Measurements from ENCODE around the gene ZNF730. TPM values are rescaled to one million over a fixed set of nuclear protein-coding genes. Genes with fewer than 3 reads are reported as not detected.

The ZNF730 gene
- total RNA-seq, 2 experiments from 2014 or later = 27.9 to 36.2 TPM

DNA sequence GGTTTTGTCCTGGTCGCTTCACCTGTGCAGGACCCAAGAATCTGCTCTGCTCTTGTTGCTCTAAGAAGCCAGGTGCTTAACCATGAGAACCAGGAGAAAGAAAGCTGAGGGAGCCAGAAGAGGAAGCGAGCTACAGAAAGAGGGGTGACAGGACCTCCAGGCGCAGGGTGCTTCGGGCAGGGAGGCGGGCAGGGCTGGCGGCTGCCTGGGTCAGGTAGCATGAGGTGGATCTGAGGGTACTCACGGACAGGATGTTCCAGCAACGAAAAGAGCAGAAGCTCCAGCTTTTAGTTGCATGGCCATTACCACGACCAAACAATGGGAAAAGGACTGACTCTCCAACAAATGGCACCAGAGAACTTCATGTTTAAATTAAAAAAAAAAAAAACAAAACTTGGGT is 73.5 kb downstream of the ZNF730 start:
- no TSS peak for BruUV-seq (replicated peaks)
- Histone ChIP-seq H3K79me2 (ENCODE audit: insufficient read depth, low read depth, low read length) (no peaks in the 10 kb centered on the region), H4K20me1 (ENCODE audit: insufficient read depth, low read length) (no peaks in the 10 kb centered on the region), H3K9me2 (ENCODE audit: insufficient read depth, low read length) (no peaks in the 10 kb centered on the region), H3K4me1 (ENCODE audit: insufficient read depth, low read length, poor library complexity, severe bottlenecking) (no peaks in the 10 kb centered on the region), H3K36me3 (ENCODE audit: insufficient read depth, low read length) (no peaks in the 10 kb centered on the region), H3K4me3 (ENCODE audit: low read depth, low read length, poor library complexity, severe bottlenecking) (no peak overlapping the region), H3K9me3 (ENCODE audit: low read length) (no peaks in the 10 kb centered on the region), H3K27ac (ENCODE audit: low read depth, low read length, poor library complexity, severe bottlenecking) (no peak overlapping the region), H2AFZ (ENCODE audit: low read length) (no peak overlapping the region), H3K4me2 (ENCODE audit: low read length) (no peak overlapping the region)
- POLR2A ChIA-PET = no interaction called here
- intact Hi-C loops (cut with micrococcal nuclease; ENCODE audit: unreplicated experiment) = no loop called here
- TF ChIP-seq, protein P1, sequence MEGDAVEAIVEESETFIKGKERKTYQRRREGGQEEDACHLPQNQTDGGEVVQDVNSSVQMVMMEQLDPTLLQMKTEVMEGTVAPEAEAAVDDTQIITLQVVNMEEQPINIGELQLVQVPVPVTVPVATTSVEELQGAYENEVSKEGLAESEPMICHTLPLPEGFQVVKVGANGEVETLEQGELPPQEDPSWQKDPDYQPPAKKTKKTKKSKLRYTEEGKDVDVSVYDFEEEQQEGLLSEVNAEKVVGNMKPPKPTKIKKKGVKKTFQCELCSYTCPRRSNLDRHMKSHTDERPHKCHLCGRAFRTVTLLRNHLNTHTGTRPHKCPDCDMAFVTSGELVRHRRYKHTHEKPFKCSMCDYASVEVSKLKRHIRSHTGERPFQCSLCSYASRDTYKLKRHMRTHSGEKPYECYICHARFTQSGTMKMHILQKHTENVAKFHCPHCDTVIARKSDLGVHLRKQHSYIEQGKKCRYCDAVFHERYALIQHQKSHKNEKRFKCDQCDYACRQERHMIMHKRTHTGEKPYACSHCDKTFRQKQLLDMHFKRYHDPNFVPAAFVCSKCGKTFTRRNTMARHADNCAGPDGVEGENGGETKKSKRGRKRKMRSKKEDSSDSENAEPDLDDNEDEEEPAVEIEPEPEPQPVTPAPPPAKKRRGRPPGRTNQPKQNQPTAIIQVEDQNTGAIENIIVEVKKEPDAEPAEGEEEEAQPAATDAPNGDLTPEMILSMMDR (conservative IDR thresholded peaks at IDR 0.05; ENCODE audit: low read length) = no peak
- TF ChIP-seq EZH2phosphoT487 (IDR thresholded peaks at IDR 0.05; ENCODE audit: borderline replicate concordance, low read depth, low read length) = no peak
- CTCF ChIA-PET (ENCODE audit: unreplicated experiment) = no interaction called here
- no peak for DNase-seq (ENCODE audit: low spot score)

Other genes starting within 250 kb of the ZNF730 start
- gene ZNF728, start 113.8 kb upstream of the ZNF730 start, total RNA-seq (2014; rRNA removed; shearing (Covaris generic)) = not detected in 2 replicates
- not detected in 2 replicates for gene ZNF728, start 113.8 kb upstream of the ZNF730 start, total RNA-seq (2022)
- 34.6 and 39.0 TPM in 2 replicates for gene ZNF724, start 133.4 kb downstream of the ZNF730 start, total RNA-seq (2014; rRNA removed; shearing (Covaris generic))
- gene ZNF724, start 133.4 kb downstream of the ZNF730 start, total RNA-seq (2022) = 27.2 and 30.8 TPM in 2 replicates

Data from OCI-LY7 (cell line).